Neural progenitor cell (in vitro differentiated cells): ENCODE data around the gene SPOCD1. TPM values are rescaled to one million over a fixed set of nuclear protein-coding genes. Genes with fewer than 3 reads are reported as not detected.
A peak's percentile ranks its signal among the peaks of the same experiment; 100 is the strongest.

Experiments
- DNase-seq: peaks from one replicate; pipeline ENCODE4 v3.0.0-alpha.2; 2016; ENCODE audit warnings: low spot score
- H2AFZ ChIP-seq: fragments of 200-600 bp; sonication (generic); replicated peaks from 2 replicates; pipeline ENCODE4 v1.6.1; 2016; ENCODE audit warnings: antibody characterized with exemption
- H3F3A ChIP-seq: fragments of 200-600 bp; sonication (generic); 2 replicates; pipeline ENCODE4 v1.6.1; 2016; ENCODE audit warnings: antibody characterized with exemption, low read depth
- H3K27ac ChIP-seq: fragments of 200-600 bp; sonication (generic); 2 replicates; pipeline ENCODE4 v1.5.1; 2016; ENCODE audit warnings: mild to moderate bottlenecking
- H3K27me3 ChIP-seq: fragments of 200-600 bp; sonication (generic); 2 replicates; pipeline ENCODE4 v1.6.1; 2016; ENCODE audit warnings: mild to moderate bottlenecking, moderate library complexity
- H3K36me3 ChIP-seq: fragments of 200-600 bp; sonication (generic); 2 replicates; pipeline ENCODE4 v1.5.1; 2016
- H3K4me1 ChIP-seq: fragments of 200-600 bp; sonication (generic); 2 replicates; pipeline ENCODE4 v1.6.1; 2016; ENCODE audit warnings: mixed run types
- H3K4me2 ChIP-seq: fragments of 200-600 bp; sonication (generic); 2 replicates; pipeline ENCODE4 v1.6.1; 2016
- H3K4me3 ChIP-seq: fragments of 200-600 bp; sonication (generic); 2 replicates; pipeline ENCODE4 v1.5.1; 2016
- H3K79me2 ChIP-seq: fragments of 200-600 bp; sonication (generic); 2 replicates; pipeline ENCODE4 v1.6.1; 2016; ENCODE audit warnings: low read depth
- H3K9ac ChIP-seq: fragments of 200-600 bp; sonication (generic); 2 replicates; pipeline ENCODE4 v1.6.1; 2016
- H3K9me3 ChIP-seq: fragments of 200-600 bp; sonication (generic); 2 replicates; pipeline ENCODE4 v1.5.1; 2016; ENCODE audit warnings: low read depth
- H4K20me1 ChIP-seq: fragments of 200-600 bp; sonication (generic); 2 replicates; pipeline ENCODE4 v1.6.1; 2016; ENCODE audit warnings: low read depth
- H3K27ac Mint-ChIP-seq: 3 replicates; pipeline ENCODE4 v1.8.0; 2021; ENCODE audit warnings: mixed read lengths
- H3K27me3 Mint-ChIP-seq: 2 replicates; pipeline ENCODE4 v1.8.0; 2022; ENCODE audit warnings: low read depth, mild to moderate bottlenecking, inconsistent platforms, moderate library complexity, mixed read lengths; ENCODE audit not compliant: insufficient read depth
- H3K36me3 Mint-ChIP-seq: 3 replicates; pipeline ENCODE4 v1.8.0; 2021; ENCODE audit warnings: mixed read lengths
- H3K4me1 Mint-ChIP-seq: 3 replicates; pipeline ENCODE4 v1.8.0; 2021; ENCODE audit warnings: mixed read lengths
- H3K4me3 Mint-ChIP-seq: 3 replicates; pipeline ENCODE4 v1.8.0; 2021; ENCODE audit warnings: mild to moderate bottlenecking, moderate library complexity, mixed read lengths
- H3K9me3 Mint-ChIP-seq: 3 replicates; pipeline ENCODE4 v1.8.0; 2020; ENCODE audit warnings: mixed read lengths
- EZH2 ChIP-seq: fragments of 200-600 bp; sonication (generic); IDR thresholded peaks from 2 replicates; pipeline ENCODE4 v1.6.1; 2017; ENCODE audit warnings: antibody characterized with exemption, mild to moderate bottlenecking, moderate library complexity
- EZH2phosphoT487 ChIP-seq: fragments of 200-600 bp; sonication (generic); IDR thresholded peaks from 2 replicates; pipeline ENCODE4 v1.6.1; 2017; ENCODE audit warnings: antibody characterized with exemption
- total RNA-seq: library from RNA; depleted of rRNA; stranded (reverse); fragments of >200 nt; gene quantifications from 2 replicates; pipeline ENCODE4 v1.2.3, GENCODE V29; 2015; ENCODE audit warnings: low replicate concordance
- TF ChIP-seq, protein P1 (sequence below): fragments of 200-600 bp; sonication (generic); IDR thresholded peaks from 2 replicates; pipeline ENCODE4 v1.5.1; 2017; ENCODE audit warnings: antibody characterized with exemption, mild to moderate bottlenecking

Gene SPOCD1
- total RNA-seq, 1 donor from 2014 or later = 1.4 TPM

DNA sequence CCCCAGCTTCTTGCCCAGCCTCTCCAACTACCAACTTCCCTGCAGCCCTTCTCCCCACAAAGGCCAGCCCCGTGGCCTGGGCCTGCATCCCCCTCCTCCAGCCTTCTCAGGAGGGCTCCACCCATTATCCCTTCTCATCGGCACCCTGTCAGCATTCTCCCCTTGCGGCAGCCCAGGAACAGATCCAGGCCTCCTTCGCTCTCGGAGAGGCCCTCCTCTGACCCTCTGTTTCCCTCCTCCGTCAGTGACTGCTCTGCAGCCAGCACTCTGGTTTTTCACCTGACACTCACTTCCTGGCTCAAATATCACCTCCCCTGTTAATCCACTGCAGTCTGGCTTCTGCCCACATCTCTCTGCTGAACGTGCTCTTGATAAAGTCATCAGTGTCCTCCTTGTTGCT is 69.1 kb downstream of the SPOCD1 start:
- DNase-seq = no peak
- Mint-ChIP-seq H3K4me3 (no peak overlapping the region), H3K4me1 (peaks cover 48% of the 10 kb centered on the region), H3K9me3 (no peaks in the 10 kb centered on the region), H3K27ac (peak overlapping the region; percentile 38), H3K27me3 (peaks cover 8% of the 10 kb centered on the region), H3K36me3 (no peaks in the 10 kb centered on the region)
- H3K4me1 ChIP-seq = peaks cover 20% of the 10 kb centered on the region
- H3K9ac ChIP-seq = no peak overlapping the region
- peak overlapping the region; percentile 0 for H3K4me2 ChIP-seq
- H3K4me3 ChIP-seq = no peak overlapping the region
- H2AFZ ChIP-seq = no peak overlapping the region
- H3K9me3 ChIP-seq = no peaks in the 10 kb centered on the region
- H3K36me3 ChIP-seq = no peaks in the 10 kb centered on the region
- no peak for TF ChIP-seq EZH2phosphoT487
- TF ChIP-seq, protein P1, sequence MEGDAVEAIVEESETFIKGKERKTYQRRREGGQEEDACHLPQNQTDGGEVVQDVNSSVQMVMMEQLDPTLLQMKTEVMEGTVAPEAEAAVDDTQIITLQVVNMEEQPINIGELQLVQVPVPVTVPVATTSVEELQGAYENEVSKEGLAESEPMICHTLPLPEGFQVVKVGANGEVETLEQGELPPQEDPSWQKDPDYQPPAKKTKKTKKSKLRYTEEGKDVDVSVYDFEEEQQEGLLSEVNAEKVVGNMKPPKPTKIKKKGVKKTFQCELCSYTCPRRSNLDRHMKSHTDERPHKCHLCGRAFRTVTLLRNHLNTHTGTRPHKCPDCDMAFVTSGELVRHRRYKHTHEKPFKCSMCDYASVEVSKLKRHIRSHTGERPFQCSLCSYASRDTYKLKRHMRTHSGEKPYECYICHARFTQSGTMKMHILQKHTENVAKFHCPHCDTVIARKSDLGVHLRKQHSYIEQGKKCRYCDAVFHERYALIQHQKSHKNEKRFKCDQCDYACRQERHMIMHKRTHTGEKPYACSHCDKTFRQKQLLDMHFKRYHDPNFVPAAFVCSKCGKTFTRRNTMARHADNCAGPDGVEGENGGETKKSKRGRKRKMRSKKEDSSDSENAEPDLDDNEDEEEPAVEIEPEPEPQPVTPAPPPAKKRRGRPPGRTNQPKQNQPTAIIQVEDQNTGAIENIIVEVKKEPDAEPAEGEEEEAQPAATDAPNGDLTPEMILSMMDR = no peak
- TF ChIP-seq EZH2 = no peak
- no peaks in the 10 kb centered on the region for H3K27me3 ChIP-seq
- no peaks in the 10 kb centered on the region for H3K79me2 ChIP-seq
- peaks cover 12% of the 10 kb centered on the region for H4K20me1 ChIP-seq
- no peak overlapping the region for H3K27ac ChIP-seq
- peaks cover 5% of the 10 kb centered on the region for H3F3A ChIP-seq

DNA sequence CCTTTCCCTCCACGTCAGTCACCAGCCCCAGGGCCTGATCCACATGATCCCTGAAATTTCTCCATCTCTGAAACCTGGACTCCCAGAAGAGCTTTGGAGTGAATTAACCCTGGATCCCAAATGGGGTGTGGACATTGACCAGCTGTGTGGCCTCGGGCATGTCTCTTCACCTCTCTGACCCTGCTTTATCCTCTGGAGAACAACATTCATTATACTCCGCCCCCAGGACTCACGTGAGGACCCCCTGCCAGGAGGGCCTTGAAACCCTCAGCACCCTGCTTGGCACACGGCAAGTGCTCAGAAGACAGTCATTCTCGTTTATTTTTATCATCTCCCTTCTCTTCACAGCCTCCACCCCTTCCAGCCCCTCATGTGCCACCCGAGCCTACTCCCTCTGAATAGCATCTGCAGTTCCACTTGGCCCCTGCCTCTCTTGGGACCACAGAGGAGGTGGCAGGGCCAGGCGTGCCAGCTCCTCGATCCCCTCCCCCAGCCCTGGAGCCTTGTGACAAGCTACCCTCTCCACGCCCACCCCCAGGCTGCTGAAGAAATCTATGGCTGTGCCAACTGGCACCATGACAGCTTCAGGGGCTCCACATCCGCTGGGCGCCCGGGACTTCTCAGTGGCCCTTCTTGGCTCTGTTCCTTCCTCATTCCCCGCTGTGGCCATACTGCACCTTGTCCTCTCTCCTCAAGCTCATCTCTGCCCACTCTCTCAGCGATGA is 69.7 kb downstream of the SPOCD1 start:
- Histone ChIP-seq H3K4me3 (no peak overlapping the region), H3K4me1 (peaks cover 20% of the 10 kb centered on the region), H3K36me3 (no peaks in the 10 kb centered on the region), H3F3A (peaks cover 5% of the 10 kb centered on the region), H3K4me2 (peak overlapping the region; percentile 0), H2AFZ (no peak overlapping the region), H3K79me2 (no peaks in the 10 kb centered on the region), H4K20me1 (peaks cover 12% of the 10 kb centered on the region), H3K27ac (no peak overlapping the region), H3K9me3 (no peaks in the 10 kb centered on the region), H3K27me3 (no peaks in the 10 kb centered on the region), H3K9ac (no peak overlapping the region)
- no peak overlapping the region for H3K4me3 Mint-ChIP-seq
- H3K27me3 Mint-ChIP-seq = peaks cover 10% of the 10 kb centered on the region
- peaks cover 44% of the 10 kb centered on the region for H3K4me1 Mint-ChIP-seq
- H3K36me3 Mint-ChIP-seq = no peaks in the 10 kb centered on the region
- H3K27ac Mint-ChIP-seq = peak overlapping the region; percentile 76
- no peaks in the 10 kb centered on the region for H3K9me3 Mint-ChIP-seq
- TF ChIP-seq EZH2 (no peak), EZH2phosphoT487 (no peak)
- TF ChIP-seq, protein P1 = no peak
- no peak for DNase-seq

DNA sequence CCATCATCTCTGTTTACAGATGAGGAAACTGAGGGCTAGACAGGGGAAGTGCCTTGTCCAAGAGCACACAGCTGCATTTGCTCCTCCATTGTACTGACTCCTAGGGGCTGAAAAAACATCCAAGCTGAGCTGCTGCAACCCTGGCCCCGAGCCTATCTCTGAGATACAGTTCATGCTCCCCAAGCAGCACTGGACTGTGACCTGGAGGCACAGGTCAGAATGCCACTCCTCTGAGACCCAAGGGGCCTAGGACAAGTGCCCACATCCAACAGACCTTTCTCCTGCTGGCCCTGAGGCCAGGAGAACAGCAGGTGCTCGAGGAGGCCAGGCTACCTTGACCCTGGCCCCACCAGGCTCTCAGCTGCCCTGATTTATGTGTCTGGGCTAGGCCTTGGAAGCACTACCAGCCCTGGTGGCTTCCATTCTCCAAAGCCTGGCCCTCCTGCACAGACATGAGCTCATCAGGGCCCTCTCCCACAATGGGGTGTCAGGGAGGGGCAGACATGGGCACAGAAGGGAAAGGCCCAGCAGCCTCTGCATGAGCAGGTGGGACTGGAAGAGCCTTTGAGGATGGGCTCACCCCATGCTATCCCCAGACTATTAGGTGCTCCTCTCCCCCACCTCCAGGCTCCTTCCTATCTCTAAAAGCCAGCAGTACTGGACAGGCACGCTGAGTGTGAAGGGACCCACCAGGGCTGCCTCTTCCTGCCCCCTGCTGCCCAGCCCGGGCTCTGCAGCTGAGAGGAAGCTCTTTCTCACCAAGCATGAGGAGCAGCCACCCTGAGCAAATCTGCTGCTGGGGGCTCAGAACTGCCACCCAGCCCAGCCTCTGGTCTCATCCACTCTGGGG is 70.5 kb downstream of the SPOCD1 start:
- H3K9ac ChIP-seq = no peak overlapping the region
- H3K36me3 ChIP-seq = no peaks in the 10 kb centered on the region

More for the DNA sequence above, 70.5 kb downstream of the SPOCD1 start:
- Mint-ChIP-seq H3K27me3 (peaks cover 10% of the 10 kb centered on the region), H3K27ac (no peak overlapping the region), H3K4me1 (peaks cover 40% of the 10 kb centered on the region), H3K36me3 (no peaks in the 10 kb centered on the region), H3K4me3 (no peak overlapping the region), H3K9me3 (no peaks in the 10 kb centered on the region)
- Histone ChIP-seq H3K27ac (no peak overlapping the region), H3K4me3 (no peak overlapping the region), H3K4me2 (no peak overlapping the region), H3K9me3 (no peaks in the 10 kb centered on the region), H4K20me1 (peaks cover 12% of the 10 kb centered on the region), H3F3A (peaks cover 5% of the 10 kb centered on the region), H3K4me1 (peaks cover 20% of the 10 kb centered on the region), H3K27me3 (no peaks in the 10 kb centered on the region), H2AFZ (no peak overlapping the region), H3K79me2 (no peaks in the 10 kb centered on the region)
- no peak for TF ChIP-seq EZH2phosphoT487
- no peak for TF ChIP-seq EZH2
- TF ChIP-seq, protein P1 = peak; percentile 70
- DNase-seq = peak; percentile 76
